NCI-H1930 (cell line): ENCODE measurements around the gene HEXIM2.
A peak's percentile ranks its signal among the peaks of the same experiment; 100 is the strongest.
"Not testable (repeated sequence)": the region's sequence is repeated elsewhere in the genome, so short reads cannot be mapped to it uniquely, and the experiment has no call there.

Experiments used
- DNase-seq, 2 experiments: peaks; one replicate each; lab custom pipeline; 2025; lab: John Stamatoyannopoulos, UW

HEXIM2 gene

DNA sequence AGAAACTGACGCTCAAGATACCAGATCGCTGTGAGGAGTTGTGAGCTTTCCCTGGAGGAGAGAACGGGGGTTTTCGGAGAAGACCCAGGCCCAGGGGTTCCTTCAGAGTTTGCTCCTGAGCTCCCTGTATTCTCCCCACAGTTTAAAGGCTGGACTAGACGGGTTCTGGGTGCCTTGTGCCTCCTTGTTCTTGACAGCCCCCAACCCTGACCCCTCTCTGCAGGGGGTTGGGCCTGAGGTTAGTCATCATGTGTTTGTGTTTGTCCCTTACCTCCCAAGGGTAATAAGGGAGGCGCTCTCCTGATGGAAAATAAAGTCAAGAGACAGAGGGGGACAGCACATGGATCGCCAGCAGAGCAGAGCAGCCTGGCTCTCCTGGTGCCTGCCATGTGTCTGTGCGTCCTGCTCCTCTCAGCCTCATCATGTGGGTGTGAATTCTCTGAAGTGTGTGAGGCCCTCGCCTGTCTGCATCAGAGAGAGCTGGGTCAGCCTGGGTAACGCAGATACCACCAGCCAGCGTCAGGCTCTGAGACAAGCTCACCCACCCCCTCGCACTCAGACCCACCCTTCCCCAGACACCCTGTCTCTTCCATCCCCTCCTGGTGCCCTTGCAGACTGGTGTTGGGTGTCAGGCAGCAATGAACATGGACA lies 8.7 kb downstream of the HEXIM2 start:
- no peak for DNase-seq

GRCh38 chr17:45170931-45171337 lies 9.3 kb downstream of the HEXIM2 start:
- no peak for DNase-seq

DNA sequence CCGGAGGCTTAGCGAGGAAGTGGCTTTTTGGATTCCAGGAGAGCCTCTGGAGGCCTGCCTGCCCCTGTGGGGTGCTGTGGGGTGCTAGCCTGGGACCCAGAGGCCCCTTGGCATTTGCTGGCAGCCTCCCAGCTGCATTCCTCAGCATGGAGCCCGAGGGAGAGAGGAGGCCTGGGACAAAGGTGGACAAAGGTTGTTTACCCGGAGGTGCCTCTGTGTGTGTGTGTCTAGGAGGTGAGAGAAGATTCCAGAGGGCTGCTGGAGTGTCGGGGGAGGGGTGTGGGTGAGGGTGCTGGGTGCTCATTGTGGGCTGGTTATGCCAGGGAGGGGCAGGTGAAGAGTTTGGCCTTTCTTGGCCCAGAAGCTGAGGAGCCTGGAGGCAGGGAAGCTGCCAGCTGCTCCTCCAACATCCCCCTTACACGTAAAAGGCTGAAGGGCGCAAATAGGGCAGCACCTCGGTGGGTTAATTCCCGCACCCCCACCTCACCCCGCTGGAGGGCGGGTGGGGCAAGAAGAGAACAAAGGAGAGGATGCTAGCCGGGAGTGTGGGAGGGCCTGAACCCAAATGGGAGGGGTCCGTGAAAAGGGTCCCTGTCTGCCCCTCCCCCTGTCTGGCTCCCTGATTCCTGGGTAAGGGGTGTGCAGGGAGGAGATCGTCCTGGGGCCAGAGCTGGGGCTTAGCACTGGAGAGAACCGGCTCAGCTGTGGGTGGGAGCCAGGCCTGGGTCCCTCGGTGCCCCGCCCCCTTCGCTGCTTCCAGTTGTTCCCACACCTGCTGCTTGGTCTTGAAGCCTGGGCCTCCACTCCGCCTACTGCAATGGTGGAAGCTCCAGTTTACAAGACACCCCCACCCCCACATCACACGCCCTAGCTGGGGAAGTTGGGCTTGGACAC lies 9.9 kb downstream of the HEXIM2 start:
- DNase-seq, result no peak

- no peak for DNase-seq
These were observed 10.5 kb downstream of the HEXIM2 start for GRCh38 chr17:45172232-45172540.

DNA sequence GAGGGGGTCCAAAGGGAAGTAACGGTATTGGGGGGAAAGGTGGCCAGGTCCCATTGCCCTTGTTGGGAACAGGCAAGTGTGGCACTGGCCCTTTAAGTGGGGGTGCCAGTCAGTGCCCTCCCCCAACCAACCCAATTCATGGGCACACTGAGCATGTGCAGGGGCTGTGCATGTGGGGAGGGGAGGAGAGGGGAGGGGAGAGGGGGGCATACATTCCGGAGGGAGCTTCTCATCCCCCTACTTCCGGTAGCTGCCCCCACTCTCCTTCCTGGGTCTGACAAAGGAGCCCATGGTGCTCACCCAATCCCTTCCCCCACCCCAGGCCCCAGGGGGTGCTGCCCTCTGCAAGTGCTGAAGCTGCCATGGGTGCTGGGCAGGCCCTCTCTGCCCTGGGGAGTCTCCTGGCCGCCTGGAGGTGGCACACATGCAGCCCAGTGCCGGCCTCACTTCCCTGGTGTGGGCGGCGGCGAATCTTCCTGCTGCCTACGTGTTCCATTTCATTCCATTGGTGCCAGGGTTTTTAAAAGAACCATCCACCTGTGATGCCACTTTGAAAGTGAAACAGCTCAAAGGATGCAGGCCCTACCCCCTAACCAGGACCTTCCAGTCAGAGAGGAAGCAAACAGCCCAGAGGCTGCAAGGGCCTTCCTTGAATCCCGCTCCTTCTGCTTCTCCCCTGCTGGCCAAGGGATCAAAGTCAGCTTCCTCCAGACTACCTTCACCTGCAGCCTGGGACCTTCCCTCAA lies 11.0 kb downstream of the HEXIM2 start:
- DNase-seq, result no peak

DNA sequence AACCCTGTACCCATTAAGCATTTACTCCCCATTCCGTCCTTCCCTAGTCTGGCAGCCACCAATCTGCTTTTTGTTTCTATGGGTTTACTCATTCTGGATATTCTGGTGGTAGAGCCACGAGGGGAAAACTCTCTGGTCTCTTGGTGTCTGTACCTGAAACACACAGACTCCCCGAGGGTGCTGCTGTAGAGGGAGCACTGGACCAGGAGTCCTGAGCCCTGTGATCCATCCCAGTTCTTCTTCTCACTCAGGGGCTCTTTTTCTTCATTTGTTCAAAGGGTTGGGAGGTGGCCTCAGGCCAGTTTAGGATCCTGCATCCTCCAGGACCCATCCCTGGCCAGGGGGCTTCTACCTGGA lies 14.1 kb downstream of the HEXIM2 start:
- DNase-seq, result no peak

- DNase-seq, result no peak
These were observed 15.9 kb downstream of the HEXIM2 start for GRCh38 chr17:45177563-45177962.

- DNase-seq, result no peak
These were observed 22.5 kb downstream of the HEXIM2 start for GRCh38 chr17:45184144-45184543.

- no peak for DNase-seq
These were observed 25.2 kb downstream of the HEXIM2 start for GRCh38 chr17:45186801-45187354.

DNA sequence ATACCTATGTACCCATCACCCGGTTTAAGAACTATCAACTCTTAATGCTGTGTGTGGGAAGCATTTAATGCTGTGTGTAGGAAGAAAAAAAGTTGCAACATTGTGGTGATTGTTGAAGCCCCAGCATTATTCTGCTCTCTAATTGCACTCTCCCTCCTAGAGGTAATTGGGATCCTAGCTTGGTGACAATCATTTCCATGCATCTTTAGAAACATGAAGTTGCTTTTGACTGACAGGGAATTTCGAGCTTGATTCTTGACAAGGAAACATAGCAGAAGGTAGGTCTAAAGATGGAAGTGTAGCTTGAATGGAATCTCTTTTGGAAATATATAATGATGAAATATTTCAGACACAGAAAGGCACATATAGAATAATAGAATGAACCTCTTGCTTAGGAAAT lies 27.3 kb downstream of the HEXIM2 start:
- DNase-seq, result no peak

- no peak for DNase-seq
These were observed 29.0 kb downstream of the HEXIM2 start for GRCh38 chr17:45190503-45191255.

GRCh38 chr17:45195424-45195823 lies 33.7 kb downstream of the HEXIM2 start:
- no peak for DNase-seq

DNA sequence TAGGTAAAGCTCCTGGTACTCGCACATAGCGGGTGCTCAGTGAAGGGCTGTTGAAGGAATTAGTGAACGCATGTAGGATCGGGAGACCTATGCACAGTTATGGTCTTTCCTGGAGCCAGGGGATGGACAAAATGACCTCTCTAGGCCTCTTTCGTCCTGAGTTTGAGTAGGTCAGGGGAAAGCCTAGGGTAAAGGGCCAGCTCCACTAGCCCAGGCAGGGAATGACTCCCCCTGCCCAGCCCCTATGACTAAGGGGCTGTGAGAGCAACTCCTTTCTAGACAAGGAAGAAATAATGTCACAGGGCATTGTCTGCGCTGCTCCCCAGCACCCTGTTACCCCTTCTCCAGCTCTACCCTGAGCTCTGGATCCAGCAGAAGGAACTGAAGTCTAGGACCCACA lies 35.4 kb downstream of the HEXIM2 start:
- no peak for DNase-seq

DNA sequence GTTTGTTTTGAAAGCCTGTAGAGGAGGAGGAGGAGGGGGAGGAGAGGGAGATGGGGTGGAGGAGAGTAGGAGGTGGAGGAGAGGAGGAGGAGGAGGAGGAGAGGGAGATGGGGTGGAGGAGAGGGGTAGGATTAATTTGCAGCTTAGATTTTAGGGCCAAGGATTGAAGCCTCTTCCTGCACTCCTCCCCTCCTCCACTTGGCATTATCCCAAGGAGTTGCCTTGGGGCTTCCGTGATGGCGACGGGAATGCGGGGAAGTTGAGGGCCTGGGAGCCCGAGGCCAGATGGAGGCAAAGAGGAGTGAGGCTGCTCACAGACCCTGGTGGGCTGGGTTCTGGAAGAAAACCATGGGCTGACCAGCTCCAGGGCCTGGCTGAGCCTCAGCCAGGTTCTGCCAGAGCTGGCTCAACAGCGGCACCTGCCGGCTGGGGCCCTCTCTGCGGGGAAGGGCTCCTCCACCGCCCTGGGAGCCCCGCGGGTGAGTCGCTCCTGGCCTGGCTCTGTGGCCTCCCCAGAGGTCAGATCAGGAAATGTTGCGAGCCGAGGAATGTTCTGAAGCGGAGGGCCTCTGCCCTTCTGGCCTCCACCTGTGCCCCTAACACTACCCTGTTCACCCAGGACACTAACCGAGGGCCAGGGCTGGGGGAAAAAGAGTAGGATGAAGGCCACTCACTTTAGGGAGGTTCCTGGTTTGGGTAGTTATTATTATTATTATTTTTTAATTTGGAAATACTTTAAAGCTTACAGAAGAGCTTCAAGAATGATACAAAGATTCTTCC lies 36.1 kb downstream of the HEXIM2 start:
- peak; percentile 64 to 81 for DNase-seq

- no peak for DNase-seq
These were observed 39.0 kb downstream of the HEXIM2 start for GRCh38 chr17:45200701-45201100.

GRCh38 chr17:45201457-45201856 lies 39.8 kb downstream of the HEXIM2 start:
- DNase-seq, result no peak

- DNase-seq, result not testable (repeated sequence)
These were observed 40.2 kb downstream of the HEXIM2 start for GRCh38 chr17:45201880-45202279.

DNA sequence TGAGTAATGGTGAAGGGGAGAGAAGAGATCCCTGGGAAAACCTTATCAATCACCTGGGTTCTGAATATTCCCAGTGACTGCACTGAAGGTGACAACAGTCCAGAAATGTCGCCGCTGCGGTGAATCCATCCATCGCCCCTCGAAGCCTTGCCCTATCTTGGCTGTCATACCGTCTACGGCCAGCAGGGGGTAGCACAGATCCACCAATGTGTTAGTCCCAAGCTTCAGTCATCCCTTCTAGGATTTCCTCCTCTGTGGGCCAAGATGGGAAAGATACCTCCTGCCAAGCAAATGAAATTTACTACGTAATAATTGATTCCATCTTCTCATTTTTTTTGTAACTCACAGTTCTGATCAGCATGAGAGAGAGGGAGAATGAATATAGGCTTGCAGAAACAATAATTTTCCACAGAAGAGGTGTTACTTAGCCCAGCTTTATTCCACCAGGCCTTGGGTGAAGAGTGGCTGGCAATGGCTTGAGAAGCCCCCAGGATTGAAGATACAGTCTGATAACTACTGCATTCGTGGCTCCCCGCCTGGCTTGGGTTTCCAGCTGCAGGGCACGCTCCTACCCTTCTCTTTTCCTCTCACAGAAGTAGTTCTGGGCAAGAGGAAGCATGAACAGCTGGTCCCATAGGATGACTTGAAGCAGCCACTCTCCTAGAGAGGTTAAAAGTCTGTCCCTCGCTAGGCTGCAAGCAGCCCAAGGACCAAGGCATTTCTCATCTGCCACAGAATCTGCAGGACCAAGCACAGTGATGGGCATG lies 57.4 kb downstream of the HEXIM2 start:
- peak; percentile 63 to 80 for DNase-seq
